ENCODE data around the gene VRK2.
"Not testable (repeated sequence)": the region's sequence is repeated elsewhere in the genome, so short reads cannot be mapped to it uniquely, and the experiment has no call there.

VRK2 gene

GRCh38 chr2:58054264-58054663, 7.7 kb downstream of the VRK2 start:
- DNase-seq (ENCODE audit: low read depth) = no peak

DNA sequence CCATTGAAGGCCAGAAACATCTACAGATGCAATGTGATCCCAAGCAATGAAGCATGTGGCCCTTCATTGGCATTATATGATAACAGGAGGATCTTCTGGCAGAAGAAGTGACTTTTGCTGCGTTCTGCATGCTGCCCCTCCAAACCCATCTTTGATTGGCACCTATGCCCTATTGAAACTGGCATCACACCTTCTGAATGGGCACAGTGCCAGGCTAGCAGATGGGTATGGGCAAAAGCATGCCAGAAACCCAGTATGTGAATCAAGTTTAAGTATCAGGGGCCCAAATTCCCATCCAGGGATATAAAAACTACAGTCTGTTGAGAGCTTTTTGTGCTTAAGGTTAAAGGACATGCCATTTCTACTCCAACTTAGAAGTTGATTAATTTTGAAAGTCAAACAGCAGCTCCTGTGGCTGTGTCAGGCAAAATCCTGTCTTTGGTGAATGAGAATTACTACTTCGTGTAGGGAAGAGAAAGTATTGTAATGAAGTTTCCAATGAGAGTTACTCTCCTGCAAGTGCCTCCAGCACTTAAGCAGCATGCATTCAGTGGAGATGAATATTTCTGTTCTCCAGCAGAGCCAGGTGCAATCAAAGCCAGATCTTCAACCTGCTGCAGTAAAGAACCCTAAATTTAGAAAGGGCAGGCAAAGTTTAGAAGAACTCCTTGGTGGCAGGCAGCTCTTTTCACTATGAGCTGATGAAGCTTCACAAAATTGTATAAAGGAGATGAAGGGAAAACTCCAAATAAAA, 8.6 kb downstream of the VRK2 start:
- DNase-seq (ENCODE audit: low read depth) = no peak

- DNase-seq (ENCODE audit: low read depth) = no peak
Measured at GRCh38 chr2:58056192-58056916, 9.7 kb downstream of the VRK2 start.

GRCh38 chr2:58057707-58058530, 11.3 kb downstream of the VRK2 start:
- DNase-seq (ENCODE audit: low read depth) = no peak

- DNase-seq (ENCODE audit: low read depth) = no peak
Measured at GRCh38 chr2:58063641-58064040, 17.0 kb downstream of the VRK2 start.

- DNase-seq (ENCODE audit: low read depth) = no peak
Measured at GRCh38 chr2:58064086-58064485, 17.5 kb downstream of the VRK2 start.

DNA sequence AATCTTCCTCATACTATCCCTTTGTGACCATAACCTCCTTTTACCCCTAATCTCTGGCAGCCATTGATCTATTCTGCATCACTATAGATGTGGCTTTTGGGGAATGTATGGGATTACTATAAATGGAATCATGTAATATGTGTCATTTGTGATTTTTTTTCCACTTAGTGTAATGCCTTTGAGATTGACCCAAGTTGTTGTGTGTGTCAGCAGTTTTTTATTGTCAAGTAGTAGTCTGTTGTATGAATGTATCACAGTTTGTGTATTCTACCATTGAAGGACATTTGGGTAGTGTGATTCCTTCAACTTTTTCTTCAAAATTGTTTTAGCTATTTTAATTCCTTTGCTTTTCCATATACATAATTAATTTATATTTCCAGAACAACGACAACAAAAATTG, 18.6 kb downstream of the VRK2 start:
- no peak for DNase-seq (ENCODE audit: low read depth)

DNA sequence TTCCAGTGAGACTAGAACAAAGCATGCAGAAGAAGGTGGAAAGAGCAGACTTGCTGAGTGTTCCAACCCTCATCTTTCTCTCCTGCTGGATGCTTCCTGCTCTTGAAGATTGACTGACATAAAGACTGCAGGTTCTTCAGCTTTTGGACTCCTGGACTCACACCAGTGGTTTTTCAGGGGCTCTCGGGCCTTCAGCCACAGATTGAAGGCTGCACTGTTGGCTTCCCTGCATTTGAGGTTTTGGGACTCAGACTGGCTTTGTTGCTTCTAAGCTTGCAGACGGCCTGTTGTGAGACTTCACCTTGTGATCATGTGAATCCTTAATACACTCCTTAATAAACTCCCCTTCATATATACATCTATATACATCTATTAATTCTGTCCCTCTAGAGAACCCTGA, 20.4 kb downstream of the VRK2 start:
- DNase-seq (ENCODE audit: low read depth) = no peak

DNA sequence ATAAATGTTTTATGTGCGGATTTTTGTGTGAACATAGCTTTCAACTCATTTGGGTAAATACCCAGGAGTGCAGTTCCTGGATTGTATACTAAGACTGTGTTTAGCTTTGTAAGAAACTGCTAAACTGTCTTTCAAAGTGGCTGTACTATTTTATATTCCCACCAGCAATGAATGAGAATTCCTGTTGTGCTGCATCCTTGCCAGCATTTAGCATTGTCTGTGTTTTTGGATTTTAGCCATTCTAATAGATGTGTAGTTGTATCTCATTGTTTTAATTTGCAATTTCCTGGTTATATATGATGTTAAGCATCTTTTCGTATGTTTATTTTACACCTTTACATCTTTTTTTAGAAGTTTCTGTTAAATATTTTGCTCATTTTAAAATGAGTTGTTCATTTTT, 24.2 kb downstream of the VRK2 start:
- no peak for DNase-seq (ENCODE audit: low read depth)

DNA sequence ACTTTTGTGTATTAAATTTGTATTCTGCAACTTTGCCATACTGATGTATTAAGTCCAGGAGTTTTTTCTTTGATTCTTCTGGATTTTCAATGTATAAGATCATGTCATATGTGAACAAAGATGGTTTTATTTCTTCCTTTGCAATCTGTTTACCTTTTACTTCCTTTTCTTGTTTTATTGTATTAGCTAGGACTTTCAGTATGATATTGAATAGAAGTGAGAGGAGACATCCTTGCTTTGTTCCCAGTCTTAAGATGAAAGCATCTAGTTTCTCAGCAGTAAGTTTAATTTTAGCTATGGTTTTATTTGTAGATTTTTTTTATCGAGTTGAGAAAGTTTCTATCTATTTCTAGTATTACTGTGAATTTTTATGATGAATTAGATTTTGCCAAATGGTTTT, 25.5 kb downstream of the VRK2 start:
- no peak for DNase-seq (ENCODE audit: low read depth)

DNA sequence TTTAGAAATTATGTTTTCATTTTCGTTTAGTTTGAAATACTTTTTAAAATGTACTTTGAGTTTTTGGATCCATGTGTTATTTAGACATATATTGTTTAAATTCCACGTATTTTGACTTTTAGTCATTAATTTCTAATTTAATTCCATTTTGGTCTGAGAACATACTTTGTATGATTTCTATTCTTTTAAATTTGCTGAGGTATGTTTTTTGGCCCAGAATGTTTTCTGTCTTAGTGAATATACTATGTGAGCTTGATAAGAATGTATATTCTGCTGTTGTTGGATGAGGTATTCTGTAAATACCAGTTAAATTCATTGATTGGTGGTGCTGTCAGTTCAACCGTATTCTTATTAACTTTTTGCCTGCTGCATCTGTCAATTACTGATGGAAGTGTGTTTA, 26.4 kb downstream of the VRK2 start:
- no peak for DNase-seq (ENCODE audit: low read depth)

DNA sequence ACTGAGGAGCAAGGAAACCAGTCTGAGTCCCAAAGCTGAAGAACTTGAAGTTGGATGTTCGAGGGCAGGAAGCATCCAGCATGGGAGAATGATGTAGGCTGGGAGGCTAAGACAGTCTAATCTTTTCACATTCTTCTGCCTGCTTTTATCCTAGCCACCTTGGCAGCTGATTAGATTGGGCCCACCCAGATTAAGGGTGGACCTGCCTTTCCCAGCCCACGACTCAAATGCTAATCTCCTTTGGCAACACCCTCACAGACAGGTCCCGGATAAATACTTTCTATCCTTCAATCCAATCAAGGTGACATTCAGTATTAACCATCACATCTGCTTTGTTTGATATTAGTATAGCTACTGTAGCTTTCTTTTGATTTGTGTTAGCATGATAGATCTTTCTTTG, 27.1 kb downstream of the VRK2 start:
- no peak for DNase-seq (ENCODE audit: low read depth)

DNA sequence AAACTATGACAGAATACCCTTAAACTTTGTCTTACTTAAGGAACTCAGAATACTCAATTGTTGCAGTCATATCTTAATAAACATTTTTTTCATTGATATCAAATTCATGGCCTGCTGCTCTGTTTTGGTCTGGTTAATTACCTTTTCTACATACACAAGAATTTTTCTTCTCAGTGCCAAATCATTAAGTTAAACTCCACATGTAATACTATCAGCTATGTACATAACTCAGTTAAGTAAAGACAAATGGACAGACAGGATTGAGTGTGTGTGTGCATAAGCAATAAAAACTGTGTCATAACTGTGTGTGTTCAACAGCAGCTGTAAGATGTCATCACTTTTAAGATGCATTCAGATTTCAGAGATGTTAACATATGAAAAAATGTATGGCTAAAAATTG, 34.4 kb downstream of the VRK2 start:
- no peak for DNase-seq (ENCODE audit: low read depth)

DNA sequence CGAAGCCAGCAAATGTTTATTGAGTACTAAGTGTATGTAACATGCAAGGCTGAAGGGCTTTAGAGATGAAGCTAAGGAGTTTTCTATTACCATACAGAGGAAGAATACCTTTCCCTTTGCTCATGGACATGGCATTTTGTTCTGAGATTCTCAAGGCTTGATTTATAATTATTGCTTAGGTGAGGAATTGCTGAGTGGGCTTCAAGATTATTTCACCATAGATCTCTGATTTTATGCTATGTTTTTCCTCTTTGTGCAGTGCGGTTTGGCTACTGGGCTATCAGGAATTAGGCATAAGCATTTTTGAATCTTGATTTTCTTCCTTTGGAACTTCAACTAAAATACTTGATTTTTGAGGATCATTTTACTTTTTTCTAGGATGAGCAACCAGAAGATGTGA, 42.5 kb downstream of the VRK2 start:
- DNase-seq (ENCODE audit: low read depth) = no peak

- not testable (repeated sequence) for DNase-seq (ENCODE audit: low read depth)
Measured at GRCh38 chr2:58092772-58093171, 46.2 kb downstream of the VRK2 start.

DNA sequence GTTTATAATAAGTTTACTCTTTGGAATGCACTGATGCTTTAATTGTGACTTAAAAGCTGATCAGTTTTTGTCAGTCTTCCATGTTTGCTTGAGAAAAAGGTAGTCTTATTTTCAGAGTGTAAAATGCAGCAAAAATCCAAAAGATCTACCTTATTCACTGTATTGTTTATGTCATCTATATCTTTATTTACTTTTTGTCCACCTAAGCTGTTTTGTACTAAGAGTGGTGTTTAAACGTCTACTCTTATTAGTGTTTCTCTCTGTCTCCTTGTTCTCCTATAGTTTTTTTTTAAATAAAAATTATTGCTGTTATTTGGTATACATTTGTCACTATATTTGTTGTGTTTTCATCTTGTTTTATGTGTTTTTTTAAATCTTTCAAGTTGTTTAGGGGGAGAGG, 50.4 kb downstream of the VRK2 start:
- DNase-seq (ENCODE audit: low read depth) = no peak

- DNase-seq (ENCODE audit: low read depth) = no peak
Measured at GRCh38 chr2:58098254-58099095, 51.9 kb downstream of the VRK2 start.

- no peak for DNase-seq (ENCODE audit: low read depth)
Measured at GRCh38 chr2:58099096-58099769, 52.6 kb downstream of the VRK2 start.

DNA sequence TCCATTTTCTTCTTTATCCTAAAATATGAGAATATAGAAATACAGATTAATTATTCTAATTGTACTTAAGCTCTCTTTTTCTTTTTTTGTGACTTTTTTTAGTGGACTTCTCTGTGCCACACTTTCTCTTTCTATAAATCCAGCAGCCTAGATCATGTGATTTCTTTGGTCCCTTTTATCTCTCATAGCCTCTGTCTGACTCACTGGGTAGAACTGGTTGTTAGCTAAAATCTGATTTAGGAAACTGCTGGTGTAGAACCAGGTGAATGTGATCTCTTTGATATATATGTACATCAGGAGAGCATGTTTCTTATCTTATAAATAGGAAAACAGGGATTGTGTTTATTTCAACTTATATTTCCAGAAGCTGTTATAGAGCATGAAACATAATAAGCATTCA, 54.9 kb downstream of the VRK2 start:
- no peak for DNase-seq (ENCODE audit: low read depth)

GRCh38 chr2:58106896-58107295, 60.3 kb downstream of the VRK2 start:
- DNase-seq (ENCODE audit: low read depth) = no peak

Data from T follicular helper cell (primary cell).